NCI-H2081 (cell line): Measurements from ENCODE around the gene BLID.

Source experiments
- DNase-seq, 2 experiments: peaks; one replicate each; lab custom pipeline; 2025; lab: John Stamatoyannopoulos, UW

BLID gene

GRCh38 chr11:122105044-122105758 lies 10.8 kb downstream of the BLID start:
- DNase-seq = peak; percentile 60 to 80

- no peak for DNase-seq
These were observed 11.7 kb downstream of the BLID start for GRCh38 chr11:122104341-122104740.

DNA sequence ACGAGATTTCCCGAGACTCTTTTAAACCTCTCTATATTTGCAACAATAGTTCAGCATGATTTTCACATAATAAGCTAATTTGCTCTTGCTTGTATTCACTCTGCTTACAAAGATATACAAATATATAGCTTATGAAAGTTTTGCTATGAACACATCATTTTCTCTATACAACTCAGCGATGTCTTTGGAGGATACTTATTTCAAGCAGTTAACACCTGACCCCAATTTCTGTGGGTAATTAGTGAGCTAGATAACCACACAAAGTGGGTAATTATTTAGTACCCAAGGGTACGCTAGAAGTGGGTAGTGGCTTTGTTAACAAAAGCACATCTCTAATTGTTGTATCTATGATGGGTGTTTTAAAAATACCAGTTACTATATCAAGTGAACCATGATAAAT lies 12.3 kb downstream of the BLID start:
- DNase-seq = no peak

GRCh38 chr11:122103321-122103720 lies 12.7 kb downstream of the BLID start:
- DNase-seq = no peak

- DNase-seq = no peak
These were observed 13.6 kb downstream of the BLID start for GRCh38 chr11:122102426-122102825.

GRCh38 chr11:122101625-122102291 lies 14.3 kb downstream of the BLID start:
- DNase-seq = peak; percentile 76 to 91

GRCh38 chr11:122100756-122101080 lies 15.3 kb downstream of the BLID start:
- peak; percentile 72 to 77 for DNase-seq

DNA sequence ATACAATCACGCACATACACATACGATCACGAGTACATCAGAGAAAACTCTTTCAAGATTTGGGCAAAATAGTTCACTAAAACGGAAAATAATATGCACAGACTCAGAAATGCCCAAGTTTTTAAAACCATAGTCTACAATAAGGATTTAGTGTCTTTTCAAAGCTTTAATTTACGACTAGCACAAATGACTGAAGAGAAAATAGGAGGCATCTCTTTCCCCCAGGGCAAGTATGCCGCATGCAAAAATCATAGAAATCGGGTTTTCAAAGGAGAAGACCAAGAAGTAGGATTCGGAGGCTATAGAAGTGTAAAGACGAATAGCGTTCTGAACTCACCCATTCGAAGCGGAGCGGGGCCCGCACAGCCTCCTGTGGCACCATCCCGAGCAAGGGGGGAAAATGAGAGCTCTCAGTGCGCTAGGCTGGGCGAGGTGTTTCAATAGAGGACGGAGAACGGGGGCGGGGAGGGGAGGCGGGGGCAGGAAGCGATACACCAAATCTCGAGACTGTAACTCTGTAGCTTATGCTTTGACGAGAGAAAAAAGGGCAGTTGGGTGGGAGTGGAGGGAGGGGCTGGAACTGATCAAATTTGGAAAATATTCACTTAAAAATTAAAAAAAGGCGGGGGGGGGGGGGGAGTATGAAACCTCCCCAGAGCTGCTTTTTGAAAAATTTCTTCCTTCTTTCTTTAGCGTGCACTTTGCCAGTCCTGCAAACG lies 15.8 kb downstream of the BLID start:
- peak; percentile 83 to 86 for DNase-seq

- peak in 1 of 2 experiments; percentile 71 for DNase-seq
These were observed 16.5 kb downstream of the BLID start for GRCh38 chr11:122099374-122100036.

DNA sequence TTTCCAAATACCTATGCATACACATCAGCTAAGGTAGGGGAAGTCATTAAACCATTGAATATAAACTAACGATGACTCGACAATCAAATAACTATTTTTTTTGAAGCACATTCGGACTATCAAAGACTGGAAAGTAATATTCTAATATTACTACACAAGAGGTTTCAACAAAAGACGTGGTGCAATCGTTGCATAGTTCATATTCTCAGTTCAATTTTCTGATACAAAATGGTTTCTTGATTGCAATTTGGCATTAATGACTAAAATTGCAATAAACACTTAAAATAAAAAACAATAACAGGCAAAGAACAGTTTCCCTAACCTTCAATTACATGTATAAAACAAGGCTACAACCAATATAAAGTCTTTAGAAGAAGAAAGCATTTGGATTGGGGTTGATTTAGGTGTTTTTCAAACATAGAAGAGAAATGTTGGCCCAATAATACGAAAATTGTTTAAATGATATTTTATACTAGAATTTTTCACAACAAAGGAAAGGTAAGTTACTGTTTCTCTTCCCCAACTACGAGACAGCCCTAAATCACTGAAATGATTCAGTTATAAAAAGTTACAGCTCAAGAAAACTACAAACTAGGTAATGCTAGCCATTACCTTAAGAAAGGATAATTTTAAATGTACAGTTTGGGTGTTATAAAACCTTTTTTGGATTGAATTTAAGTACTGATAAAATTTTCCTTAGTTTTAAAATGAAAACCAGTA lies 17.6 kb downstream of the BLID start:
- DNase-seq = no peak

- DNase-seq = peak; percentile 78 to 90
These were observed 18.5 kb downstream of the BLID start for GRCh38 chr11:122097419-122098001.

DNA sequence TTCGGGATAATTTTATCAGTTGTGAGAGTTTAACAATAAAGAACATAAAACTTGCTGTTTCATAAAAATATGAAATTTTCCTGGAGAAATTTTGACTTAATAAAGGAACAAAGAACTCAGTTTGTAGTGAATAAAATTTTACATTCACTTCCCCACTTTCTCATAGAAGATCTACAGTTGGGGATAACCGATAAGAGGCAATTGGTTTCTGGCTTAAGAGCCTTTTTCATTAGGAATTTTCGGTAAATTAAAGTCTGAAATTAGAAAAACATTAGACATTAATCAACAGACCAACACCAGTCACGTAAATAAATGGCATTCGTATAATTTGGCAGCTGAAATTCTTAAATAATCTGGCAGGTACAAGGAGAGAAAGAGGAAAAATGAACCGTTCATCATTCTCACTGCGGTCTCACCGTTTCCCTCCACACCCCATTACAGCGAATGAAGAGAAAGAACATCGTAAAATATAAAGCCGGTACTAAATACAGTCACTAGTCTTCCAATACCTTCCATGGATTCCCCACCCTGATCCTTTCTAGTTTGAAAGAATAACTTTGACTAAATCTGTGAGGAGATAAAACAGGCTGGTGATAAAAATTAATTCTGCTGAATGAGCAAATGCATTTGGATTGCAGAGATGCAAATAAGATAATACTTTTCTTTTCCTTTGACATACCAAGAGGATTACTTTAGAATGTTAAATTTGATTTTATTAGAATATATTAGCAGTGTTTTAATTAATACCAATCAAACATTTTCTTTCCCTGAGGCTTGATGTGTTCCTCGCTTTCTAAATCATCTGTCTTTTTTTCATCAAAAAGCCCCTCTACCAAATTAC lies 19.5 kb downstream of the BLID start:
- DNase-seq = peak in 1 of 2 experiments; percentile 31

GRCh38 chr11:122095681-122096262 lies 20.2 kb downstream of the BLID start:
- DNase-seq = peak; percentile 18 to 66

GRCh38 chr11:122094836-122095235 lies 21.2 kb downstream of the BLID start:
- no peak for DNase-seq

DNA sequence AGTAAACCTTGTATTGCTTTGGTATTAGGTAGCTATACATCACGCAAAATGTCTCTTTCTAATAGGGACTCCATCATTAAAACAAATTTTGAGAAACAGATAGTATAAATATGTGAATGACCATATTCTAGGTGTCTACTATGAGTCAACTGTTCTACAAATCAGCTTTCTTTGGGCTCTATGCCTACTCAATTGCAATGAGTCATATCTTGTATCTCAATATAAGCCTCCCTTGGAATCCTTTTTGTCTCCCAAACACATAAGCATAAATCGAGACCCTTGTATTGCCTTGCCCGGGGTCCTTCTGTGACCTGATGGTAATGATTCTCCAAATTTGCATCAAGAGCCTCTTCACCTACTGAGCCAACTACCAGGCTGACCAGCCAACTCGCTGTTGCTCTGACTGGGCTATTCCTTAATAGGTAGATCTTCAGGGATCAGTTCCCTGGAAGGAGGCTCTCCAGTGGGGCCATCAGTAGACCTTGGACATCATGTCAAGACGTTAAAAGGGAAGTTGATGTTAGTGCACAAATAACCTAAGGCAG lies 22.2 kb downstream of the BLID start:
- DNase-seq = no peak

DNA sequence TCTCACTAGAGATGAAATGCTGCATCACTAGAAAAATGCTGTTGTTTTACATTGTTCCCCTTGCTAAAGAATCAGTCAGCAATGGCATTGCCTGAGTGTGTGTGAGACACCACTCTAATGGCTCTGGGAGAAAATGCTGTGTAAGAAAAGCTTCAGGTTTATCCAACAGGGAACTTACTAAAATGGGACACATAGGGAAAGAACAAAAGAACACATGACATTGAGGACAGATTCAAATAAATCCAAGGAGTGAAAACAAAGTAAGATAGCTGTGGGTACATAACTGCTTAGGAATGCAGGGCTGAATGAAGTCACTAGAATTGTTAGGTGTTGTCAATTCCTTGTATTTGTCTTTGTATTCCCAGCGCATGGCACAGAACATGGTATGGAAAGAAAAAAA lies 24.2 kb downstream of the BLID start:
- no peak for DNase-seq

DNA sequence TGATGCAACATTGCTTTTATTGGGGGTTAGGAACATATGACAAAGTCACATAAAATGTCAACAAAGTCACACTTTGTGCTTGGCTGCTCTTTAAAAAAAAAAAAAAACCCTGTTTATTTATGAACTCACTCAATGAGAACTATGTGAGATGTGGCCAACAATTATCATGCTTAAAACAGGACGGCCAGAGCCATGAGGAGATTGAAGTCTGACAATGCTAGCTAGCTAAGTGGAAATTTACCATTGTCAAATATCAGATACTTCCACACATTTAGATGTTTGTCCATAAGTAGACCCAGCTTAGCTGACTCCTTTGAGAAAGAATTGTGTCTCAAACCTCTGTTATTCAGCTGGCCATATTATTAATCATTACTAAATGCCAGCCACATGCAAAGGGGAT lies 26.9 kb downstream of the BLID start:
- DNase-seq = no peak

DNA sequence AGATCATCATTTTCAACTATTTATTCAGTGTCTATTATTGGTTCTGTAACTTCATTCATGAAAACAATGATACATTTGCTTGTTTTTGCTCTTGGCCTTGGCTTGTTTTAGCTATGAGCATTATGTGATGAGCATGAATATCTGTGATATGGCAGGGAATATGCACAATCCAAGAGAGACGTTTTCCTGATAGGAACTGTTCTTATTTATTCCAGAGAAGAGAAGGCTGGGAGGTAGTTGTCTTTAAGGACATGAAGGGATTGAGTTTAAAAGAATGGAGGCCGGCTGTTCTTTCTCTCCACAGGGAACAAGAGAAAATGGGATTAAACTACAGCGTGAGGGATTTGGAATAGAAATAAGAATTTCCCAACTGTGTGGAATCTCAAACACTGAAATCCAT lies 30.3 kb downstream of the BLID start:
- no peak for DNase-seq

DNA sequence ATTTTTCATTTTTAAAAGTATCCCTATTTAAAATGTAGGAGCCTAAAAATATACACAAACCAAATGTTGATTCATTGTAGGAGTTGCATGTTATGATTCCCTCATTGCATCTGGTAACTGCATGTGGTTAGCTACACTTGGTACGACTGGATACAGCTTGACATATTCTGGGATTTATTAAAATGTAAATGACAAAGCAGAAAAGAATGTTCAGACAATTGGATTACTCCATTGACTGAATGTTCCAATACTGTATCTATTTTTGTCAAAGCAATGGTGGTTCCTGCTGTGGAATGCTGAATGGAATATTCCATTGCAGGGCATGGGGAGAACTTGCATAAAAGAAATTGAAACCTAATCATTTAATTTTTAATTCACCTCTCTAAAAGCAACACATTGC lies 30.8 kb downstream of the BLID start:
- no peak for DNase-seq

DNA sequence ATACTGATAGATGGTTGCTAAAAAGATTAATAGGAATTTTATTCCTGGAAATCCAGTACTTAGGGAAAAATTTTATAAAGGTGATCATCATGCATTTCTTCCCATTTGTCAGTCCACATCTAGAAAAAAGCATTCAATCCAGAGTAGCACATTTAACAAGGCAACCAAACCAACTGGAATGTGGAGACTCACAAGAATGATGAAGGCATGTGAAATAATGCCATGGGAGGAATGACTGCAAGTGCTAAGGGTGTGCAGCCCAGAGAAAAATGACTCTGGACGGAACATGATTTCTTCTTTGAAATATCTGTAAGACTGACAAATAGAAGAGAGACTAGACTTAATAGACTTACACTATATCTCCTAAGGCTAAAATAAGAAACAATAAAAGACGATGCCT lies 33.8 kb downstream of the BLID start:
- no peak for DNase-seq
